GM15510 (cell line): ENCODE data around the gene MAP2K7.
A peak's percentile ranks its signal among the peaks of the same experiment; 100 is the strongest.

Experiments
- POLR2A ChIP-seq: IDR thresholded peaks from 3 replicates; pipeline ENCODE4 v1.6.1; 2011; ENCODE audit warnings: borderline replicate concordance; ENCODE audit not compliant: insufficient read length; ENCODE audit errors: extremely low read depth

MAP2K7 gene

DNA sequence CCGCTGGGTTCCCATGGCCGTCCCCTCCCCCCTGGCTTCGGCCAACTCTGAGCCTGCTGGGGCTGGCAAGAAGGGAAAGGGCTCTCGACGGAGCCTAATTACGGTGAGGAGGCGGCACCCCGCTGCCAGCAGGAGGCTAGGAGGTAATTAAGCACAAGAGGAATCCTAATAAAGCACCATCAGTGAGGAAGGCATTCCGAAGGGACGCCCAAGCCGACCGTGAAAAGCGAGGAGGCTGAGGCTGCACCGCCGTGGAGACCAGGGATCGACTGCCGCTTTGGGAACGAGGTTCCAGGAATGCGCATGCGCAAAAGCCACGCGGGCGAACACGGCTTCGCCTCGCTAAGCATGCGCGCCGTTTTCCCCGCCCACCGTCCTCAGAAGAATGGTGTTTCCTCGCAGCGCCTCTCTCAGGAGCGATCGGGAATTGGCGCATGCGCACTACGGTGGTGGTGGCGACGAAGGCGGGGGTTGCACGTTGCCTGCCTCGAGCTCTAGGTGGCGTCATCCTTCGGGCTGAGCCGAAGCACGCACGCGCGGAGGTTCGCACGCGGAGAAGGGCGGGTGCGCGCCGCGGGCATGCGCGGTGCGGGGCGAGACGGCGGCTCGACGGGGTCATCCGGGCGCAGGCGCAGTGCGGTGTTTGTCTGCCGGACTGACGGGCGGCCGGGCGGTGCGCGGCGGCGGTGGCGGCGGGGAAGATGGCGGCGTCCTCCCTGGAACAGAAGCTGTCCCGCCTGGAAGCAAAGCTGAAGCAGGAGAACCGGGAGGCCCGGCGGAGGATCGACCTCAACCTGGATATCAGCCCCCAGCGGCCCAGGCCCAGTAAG, at the start of gene MAP2K7:
Gene MAP2K7 (plus strand): TSS at position 634 of the 830 bp plus-strand sequence. CDS start 68 bp downstream, at position 702.
- peak; percentile 88 for TF ChIP-seq POLR2A

DNA sequence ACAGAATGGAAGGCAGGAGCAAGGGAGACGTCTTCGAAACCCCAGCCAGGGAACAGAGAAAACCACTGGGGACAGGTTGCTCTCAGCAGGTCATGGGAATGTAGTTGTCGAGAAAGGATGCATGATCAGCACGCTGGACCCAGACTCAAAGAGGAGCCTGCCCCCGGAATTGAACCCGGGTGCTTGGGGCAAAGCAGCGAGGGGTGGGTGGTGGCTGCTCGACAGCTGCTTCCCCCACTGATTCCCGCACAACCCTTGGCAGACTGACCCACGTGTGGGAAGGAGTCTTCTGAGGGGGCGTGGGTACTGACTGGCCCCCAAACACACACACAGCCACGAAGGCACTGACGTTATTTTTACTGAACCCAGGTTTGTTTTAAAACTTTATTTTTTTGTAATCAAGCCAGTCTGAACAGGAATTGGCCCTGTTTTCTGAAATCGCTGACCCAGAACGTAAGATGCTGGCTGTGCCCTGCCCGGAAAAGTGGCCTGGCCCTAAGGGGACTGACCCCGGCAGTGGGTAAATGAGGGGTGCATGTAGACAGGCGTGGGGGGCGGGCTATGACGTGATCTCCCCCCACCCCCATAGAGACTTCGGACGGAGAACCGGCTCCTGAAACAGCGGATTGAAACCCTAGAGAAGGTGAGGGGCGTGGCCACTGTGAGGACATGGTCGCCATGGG, 48.1 kb upstream of the MAP2K7 start:
- TF ChIP-seq POLR2A: no peak

DNA sequence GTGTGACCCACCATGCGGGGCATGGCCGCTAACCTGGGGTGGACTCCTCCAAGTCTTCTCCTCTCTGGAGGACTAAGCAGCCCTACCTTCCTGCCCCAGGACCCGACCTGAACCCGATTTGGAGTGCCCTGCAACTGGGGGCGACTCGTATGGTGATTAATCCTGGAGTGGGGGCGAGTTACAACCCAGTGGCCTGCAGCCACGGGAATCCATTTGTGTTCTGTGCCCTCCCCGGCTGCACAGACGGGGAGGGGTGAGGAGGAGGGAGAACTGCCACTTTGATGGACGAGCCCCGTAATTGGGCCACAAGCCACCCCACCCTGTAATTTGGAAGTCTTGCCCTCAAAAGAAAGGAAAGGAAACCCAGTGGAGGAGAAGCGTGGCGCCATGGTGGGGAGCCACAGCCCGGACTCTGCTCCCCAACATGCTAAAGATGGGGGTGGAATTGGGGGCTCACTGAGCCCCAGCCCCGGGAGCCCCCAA, 47.5 kb upstream of the MAP2K7 start:
- no peak for TF ChIP-seq POLR2A

DNA sequence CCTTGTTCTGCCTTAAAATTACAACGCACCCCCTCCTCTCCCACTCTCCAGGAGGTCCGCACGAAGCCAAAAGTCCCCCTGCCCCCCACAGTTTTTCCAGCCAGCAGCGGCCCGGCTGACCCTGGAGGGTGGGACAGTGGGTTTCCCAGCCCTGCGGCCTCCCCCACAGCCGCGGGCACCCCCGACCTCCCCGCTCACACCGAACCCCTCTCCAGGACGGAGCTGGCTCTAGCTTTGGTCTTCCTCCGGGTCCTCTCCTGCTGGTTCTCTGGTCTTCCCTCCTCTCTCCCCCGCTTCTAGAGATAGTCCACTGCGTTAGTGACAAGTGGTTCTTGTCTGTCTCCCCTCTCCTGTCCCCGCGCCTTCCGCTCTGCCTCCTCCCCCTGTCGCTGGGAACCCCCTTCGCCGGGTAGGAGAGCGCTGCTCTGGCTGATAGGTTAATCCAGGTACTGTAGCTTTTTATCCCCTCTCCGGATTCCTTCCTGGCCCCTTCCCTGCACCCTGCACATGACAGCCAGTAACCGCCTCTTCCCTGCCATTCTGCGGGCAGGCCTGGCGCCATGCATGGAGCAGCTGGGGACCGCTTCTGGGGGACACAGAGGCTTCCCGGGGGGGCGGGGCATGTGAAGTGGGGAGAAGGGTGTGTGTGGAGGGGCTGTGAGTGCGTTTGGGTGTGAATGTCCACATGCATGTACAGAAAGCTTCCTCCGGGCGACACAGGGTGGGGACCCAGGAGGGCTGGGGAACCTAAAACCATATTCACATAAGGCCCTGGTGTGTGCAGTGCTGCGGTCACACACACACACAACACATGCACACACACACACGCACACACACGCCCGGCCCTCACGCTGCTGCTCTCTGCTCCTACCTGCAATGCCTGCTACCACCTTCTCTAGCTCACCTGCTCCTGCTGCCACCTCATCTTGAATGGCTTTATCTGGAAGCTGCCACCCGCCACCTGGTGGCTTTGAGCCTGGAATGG, 46.7 kb upstream of the MAP2K7 start:
- no peak for TF ChIP-seq POLR2A

DNA sequence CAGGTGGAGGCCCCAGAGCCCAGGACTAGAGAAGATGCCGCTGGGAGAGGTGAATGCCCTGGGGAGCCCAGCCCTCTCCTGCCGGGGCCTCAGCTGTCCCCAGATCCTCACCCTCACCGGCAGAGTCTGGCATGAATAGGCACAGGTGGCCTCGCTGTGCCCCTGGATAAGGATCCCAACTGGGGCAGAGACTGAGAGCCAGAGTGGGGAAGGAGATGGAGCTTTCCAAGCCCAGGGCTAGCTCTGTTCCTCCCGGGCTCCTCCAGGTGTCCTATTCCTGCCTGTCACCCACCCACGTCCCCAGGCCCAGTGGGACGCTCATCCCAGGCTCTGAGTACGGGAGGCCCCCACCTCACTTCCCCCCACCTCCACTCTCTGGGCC, 46.0 kb upstream of the MAP2K7 start:
- TF ChIP-seq POLR2A: no peak

DNA sequence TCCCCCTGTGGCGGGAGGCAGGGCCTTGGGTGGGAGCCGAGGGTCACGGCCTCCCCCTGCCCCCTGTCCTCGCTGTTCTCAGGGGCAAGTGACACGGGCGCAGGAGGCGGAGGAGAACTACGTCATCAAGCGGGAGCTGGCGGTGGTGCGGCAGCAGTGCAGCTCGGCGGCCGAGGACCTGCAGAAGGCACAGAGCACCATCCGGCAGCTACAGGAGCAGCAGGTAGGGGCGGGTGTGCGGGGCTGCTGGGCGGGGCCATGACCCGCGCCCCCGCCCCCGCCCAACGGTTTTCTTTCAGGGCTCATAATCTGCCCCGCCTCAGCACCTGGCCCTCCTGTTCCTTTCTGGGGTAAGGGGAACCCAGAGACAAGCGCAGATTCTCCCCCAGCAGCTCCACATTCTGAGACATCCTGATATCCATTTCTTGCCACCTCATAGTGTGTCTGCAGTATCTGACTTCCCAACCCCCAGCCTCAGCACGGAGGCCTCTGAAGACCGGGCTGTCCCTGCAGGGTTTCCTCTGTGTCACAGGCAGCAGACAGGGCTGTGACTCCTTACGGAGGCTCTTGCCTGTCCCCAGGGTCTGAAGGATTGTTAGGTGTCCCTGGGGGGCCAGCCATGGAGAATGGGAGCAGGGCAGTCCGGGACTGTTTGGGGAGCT, 45.4 kb upstream of the MAP2K7 start:
- TF ChIP-seq POLR2A: no peak

DNA sequence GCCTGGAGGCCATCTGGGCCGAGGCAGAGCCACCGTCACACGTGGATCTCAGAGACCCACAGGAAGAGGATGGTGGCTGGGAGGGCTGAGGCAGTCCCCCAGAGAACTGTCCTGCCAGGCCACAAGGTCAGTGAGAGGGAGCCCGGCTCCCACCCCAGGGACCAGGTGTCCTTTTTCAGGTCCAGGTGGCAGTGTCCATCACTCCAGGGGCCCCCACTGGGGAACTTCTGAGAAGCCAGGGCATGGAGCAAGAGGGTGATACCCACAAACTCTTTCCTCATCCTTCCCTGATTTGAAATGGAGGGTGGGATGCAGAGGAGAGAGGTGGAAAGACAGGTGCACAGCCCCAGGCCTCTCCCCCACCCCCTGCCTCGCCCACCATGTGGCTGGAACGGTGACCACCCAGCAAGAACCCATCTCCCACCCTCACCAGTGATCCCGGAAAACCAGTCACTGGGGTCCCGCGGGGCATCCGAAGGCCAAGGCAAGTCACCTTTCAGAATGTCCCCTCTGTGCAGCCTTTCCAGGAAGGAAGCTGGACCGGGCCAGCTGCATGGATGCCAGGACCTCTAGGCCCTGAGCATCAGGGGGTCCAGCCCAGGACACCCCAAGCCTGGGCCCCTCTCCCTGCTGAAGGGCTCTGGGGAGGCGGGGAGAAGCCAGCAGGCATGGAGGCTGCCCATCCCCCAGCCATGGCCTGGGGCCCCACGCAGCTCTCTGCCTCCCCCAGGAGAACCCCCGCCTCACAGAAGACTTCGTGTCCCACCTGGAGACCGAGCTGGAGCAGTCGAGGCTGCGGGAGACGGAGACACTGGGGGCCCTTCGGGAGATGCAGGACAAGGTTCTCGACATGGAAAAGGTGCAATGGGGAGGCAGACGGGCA, 43.6 kb upstream of the MAP2K7 start:
- no peak for TF ChIP-seq POLR2A

DNA sequence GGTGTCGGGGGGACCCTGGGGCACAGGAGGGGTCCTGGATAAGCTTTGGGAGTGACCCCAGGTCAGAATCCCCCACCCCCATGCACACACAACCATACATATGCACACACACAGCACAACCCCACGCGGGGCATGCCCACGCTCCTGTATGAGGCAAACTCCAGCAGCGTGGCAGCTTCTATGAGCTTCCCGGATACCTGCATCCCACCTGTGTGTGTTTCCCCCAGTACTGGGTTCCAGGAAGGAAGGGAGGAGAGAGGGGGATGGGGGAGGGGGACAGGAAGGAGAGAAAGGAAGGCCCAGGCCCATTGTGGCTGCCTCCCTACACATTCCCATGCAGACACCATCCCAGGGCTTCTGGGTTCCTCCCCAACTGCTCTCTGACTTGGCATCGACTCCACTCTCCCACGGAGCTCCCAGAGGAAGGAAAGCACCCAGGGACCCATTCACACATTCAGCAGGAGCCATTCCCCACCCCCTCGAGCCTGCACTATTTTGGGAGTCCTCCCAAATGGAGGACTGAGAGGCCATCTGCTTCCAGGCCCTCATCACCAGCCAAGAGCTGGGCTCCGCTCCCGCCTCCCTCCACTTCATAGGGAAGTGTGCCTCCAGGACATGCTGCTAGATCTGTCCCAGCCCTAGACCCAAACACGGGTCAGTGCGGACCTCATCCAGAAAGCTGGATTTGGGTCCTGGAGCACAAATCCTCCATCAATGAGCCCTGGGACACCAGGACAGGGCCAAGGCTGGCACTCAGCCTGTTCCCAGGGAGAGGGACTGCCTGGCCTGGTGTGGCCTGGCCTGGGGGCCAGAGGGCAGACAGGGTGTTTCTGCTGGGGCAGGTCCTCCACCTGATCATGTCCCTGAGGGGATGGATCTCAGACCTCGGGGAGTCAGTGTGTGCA, 42.7 kb upstream of the MAP2K7 start:
- TF ChIP-seq POLR2A: no peak

DNA sequence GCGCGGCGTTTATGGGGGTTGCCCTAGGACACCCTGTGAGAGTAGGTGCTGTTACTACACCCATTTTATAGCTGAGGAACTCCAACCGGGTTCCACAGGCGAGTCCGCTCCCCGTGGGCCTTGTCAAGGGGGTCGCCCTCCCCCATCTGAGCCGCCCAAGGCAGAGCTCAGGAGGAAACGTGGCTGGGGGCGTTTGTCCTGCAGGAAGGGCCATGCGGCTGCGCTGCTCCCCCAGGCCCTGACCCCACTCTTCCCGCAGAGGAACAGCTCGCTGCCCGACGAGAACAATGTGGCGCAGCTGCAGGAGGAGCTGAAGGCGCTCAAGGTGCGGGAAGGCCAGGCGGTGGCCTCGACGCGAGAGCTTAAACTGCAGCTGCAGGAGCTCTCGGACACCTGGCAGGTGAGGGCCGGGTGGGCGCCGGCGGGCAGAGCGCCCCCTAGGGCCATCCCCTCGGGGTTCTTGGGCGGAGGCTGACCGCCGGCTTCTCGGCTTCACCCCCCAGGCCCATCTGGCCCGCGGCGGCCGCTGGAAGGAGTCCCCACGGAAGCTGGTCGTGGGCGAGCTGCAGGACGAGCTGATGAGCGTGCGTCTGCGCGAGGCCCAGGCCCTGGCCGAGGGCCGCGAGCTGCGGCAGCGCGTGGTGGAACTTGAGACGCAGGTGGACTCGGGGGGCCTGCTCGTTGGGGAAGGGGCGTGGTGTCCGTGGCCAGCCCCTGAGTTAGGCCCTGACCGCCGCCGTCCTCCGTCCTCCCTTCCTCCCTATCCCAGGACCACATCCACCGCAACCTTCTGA, 41.9 kb upstream of the MAP2K7 start:
- TF ChIP-seq POLR2A: no peak

DNA sequence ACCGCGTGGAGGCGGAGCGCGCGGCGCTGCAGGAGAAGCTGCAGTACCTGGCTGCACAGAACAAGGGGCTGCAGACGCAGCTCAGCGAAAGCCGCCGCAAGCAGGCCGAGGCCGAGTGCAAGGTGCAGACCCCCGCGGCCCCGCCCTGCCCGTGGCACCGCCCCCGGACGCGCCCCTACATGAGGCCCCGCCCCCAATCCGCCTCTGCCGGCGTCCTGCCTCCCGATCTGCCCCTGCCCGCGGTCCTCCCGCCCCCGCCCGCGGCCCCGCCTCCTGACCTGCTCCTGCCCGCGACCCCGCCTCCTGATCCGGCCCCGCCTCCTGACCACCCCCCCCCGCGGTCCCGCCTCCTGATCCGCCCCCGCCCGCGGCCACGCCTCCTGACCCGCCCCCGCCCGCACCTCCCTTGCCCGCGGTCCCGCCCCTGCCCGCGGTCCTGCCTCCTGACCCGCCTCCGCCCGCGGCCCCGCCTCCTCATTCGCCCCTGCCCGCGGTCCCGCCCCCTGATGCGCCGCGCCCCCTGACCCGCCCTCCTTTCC, 41.2 kb upstream of the MAP2K7 start:
- no peak for TF ChIP-seq POLR2A

DNA sequence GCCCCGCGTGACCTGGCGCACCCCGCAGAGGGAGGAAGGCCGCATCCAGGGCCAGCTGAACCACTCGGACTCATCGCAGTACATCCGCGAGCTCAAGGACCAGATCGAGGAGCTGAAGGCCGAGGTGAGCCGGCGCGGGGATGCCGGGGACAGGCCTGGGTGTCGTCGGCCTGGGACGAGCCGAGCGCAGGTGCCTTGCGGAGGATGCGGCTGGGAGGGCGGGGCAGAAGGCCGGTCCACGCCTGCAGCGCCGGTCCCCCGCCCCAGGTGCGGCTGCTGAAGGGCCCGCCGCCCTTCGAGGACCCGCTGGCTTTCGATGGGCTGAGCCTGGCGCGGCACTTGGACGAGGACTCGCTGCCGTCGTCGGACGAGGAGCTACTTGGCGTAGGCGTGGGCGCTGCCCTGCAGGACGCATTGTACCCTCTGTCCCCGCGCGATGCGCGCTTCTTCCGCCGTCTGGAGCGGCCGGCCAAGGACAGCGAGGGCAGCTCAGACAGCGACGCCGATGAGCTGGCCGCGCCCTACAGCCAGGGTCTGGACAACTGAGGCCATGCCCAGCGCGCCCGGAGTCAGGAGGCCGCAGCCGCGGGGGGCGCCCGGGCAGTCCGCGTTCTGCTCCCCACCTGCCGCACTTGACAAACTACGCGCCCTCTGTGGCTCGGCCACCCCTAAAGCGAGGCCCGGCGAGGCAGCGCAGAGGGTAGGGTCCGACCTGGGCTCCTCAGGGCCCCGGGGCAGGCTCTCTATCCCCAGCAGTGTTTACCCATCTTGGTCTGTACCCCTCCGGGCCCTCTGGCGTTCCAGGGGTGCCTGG, 40.3 kb upstream of the MAP2K7 start:
- no peak for TF ChIP-seq POLR2A
